DMS79 treated with DMSO at 0.1 percent for 48 hours (cell line): Measurements from ENCODE around the gene CMIP.

Experiments used
- DNase-seq: peaks from one replicate; lab custom pipeline; 2025; lab: John Stamatoyannopoulos, UW

CMIP gene

GRCh38 chr16:81607006-81607405 is 162.4 kb downstream of the CMIP start:
- DNase-seq: no peak

GRCh38 chr16:81607805-81608522 is 163.4 kb downstream of the CMIP start:
- no peak for DNase-seq

GRCh38 chr16:81608523-81609209 is 164.1 kb downstream of the CMIP start:
- DNase-seq: no peak

GRCh38 chr16:81609323-81609892 is 164.8 kb downstream of the CMIP start:
- no peak for DNase-seq

- no peak for DNase-seq
These were observed 165.7 kb downstream of the CMIP start for GRCh38 chr16:81610144-81610842.

- no peak for DNase-seq
These were observed 166.3 kb downstream of the CMIP start for GRCh38 chr16:81610936-81611335.

GRCh38 chr16:81611721-81612120 is 167.1 kb downstream of the CMIP start:
- DNase-seq: no peak

GRCh38 chr16:81612351-81613163 is 167.9 kb downstream of the CMIP start:
- DNase-seq: no peak

GRCh38 chr16:81614171-81614570 is 169.6 kb downstream of the CMIP start:
- DNase-seq: no peak

- DNase-seq: no peak
These were observed 170.2 kb downstream of the CMIP start for GRCh38 chr16:81614654-81615359.

- DNase-seq: no peak
These were observed 170.8 kb downstream of the CMIP start for GRCh38 chr16:81615411-81615810.

GRCh38 chr16:81615833-81616232 is 171.2 kb downstream of the CMIP start:
- DNase-seq: no peak

- DNase-seq: no peak
These were observed 171.9 kb downstream of the CMIP start for GRCh38 chr16:81616321-81617020.

GRCh38 chr16:81617021-81617346 is 172.4 kb downstream of the CMIP start:
- DNase-seq: no peak

GRCh38 chr16:81618187-81618586 is 173.6 kb downstream of the CMIP start:
- no peak for DNase-seq

GRCh38 chr16:81618661-81619060 is 174.1 kb downstream of the CMIP start:
- DNase-seq: no peak

GRCh38 chr16:81620029-81620428 is 175.4 kb downstream of the CMIP start:
- no peak for DNase-seq

GRCh38 chr16:81620796-81621195 is 176.2 kb downstream of the CMIP start:
- DNase-seq: no peak

GRCh38 chr16:81621496-81621895 is 176.9 kb downstream of the CMIP start:
- no peak for DNase-seq

GRCh38 chr16:81623365-81624102 is 178.9 kb downstream of the CMIP start:
- DNase-seq: peak; percentile 7
